Measurements from ENCODE around the gene PDCL2. TPM values are rescaled to one million over a fixed set of nuclear protein-coding genes. Genes with fewer than 3 reads are reported as not detected.
A peak's percentile ranks its signal among the peaks of the same experiment; 100 is the strongest.

PDCL2 gene
- total RNA-seq, 3 donors from 2014 or later = not detected

- Histone ChIP-seq H3K4me3 (no peak overlapping the region), H3K4me1 (ENCODE audit: low read depth) (peaks cover 15% of the 10 kb centered on the region), H3K9me3 (no peaks in the 10 kb centered on the region), H3K36me3 (ENCODE audit: low read depth) (no peaks in the 10 kb centered on the region)
- DNase-seq (no peak), ATAC-seq (no peak)
- TF ChIP-seq, protein P1, sequence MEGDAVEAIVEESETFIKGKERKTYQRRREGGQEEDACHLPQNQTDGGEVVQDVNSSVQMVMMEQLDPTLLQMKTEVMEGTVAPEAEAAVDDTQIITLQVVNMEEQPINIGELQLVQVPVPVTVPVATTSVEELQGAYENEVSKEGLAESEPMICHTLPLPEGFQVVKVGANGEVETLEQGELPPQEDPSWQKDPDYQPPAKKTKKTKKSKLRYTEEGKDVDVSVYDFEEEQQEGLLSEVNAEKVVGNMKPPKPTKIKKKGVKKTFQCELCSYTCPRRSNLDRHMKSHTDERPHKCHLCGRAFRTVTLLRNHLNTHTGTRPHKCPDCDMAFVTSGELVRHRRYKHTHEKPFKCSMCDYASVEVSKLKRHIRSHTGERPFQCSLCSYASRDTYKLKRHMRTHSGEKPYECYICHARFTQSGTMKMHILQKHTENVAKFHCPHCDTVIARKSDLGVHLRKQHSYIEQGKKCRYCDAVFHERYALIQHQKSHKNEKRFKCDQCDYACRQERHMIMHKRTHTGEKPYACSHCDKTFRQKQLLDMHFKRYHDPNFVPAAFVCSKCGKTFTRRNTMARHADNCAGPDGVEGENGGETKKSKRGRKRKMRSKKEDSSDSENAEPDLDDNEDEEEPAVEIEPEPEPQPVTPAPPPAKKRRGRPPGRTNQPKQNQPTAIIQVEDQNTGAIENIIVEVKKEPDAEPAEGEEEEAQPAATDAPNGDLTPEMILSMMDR (IDR thresholded peaks at IDR 0.05) = no peak
- intact Hi-C loops (cut with DNase I, micrococcal nuclease) = no loop called here
Measured at GRCh38 chr4:55547918-55548317, 44.1 kb downstream of the PDCL2 start.

DNA sequence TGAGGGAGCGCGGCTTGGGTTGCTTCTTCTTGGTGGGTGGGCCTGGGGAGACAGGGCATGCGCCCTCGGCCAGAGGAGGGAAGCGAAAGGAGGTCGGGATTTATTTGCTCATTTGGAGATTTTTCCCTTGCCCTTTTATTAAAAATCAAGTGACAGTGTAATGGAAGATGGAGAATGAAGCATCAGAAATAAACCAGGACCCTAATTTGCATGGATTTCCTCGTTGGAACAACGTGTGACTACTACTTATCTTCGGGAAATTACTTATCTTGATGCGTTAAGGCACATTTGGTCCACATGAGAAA is 44.6 kb downstream of the PDCL2 start:
- peaks cover 15% of the 10 kb centered on the region for H3K4me1 ChIP-seq (ENCODE audit: low read depth)
- H3K9me3 ChIP-seq = no peaks in the 10 kb centered on the region
- peak in 1 of 3 donors; percentile 53 for DNase-seq
- intact Hi-C loops (cut with DNase I, micrococcal nuclease) = no loop called here
- ATAC-seq = no peak
- TF ChIP-seq, protein P1 (IDR thresholded peaks at IDR 0.05) = no peak
- H3K4me3 ChIP-seq = peak overlapping the region; percentile 98
- H3K36me3 ChIP-seq (ENCODE audit: low read depth) = no peaks in the 10 kb centered on the region

- peak; percentile 85 to 92 (median 90) for DNase-seq
- peaks cover 15% of the 10 kb centered on the region for H3K4me1 ChIP-seq (ENCODE audit: low read depth)
- TF ChIP-seq, protein P1 (IDR thresholded peaks at IDR 0.05) = peak; percentile 59
- H3K36me3 ChIP-seq (ENCODE audit: low read depth) = no peaks in the 10 kb centered on the region
- ATAC-seq = peak; percentile 84
- intact Hi-C loops (cut with DNase I, micrococcal nuclease) = no loop called here
- peak within 1 kb of the TSS; percentile 98 for H3K4me3 ChIP-seq
- no peaks in the 10 kb centered on the region for H3K9me3 ChIP-seq
Measured at GRCh38 chr4:55546756-55547465, 45.1 kb downstream of the PDCL2 start, which contains the start of gene CLOCK. Gene CLOCK, minus strand, starts transcription at chr4:55546909. Its CDS starts 64,124 bp downstream, at chr4:55482785.

DNA sequence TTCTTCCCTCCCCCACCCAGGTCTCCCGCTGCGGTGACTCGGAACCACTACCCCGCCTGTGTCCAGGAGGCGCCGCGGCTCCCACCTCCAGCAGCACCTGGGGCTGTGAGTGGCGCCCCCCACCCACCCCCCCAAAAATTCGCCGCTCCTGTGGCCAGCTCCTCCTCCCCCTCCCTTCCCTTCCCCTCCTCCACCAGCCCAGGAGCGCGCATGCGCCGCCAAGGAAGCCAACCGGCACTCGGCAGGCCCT is 45.6 kb downstream of the PDCL2 start:
- peak overlapping the region; percentile 98 for H3K4me3 ChIP-seq
- H3K4me1 ChIP-seq (ENCODE audit: low read depth) = peaks cover 15% of the 10 kb centered on the region
- no peaks in the 10 kb centered on the region for H3K36me3 ChIP-seq (ENCODE audit: low read depth)
- H3K9me3 ChIP-seq = no peaks in the 10 kb centered on the region
- ATAC-seq (peak; percentile 87), DNase-seq (peak in 1 of 3 donors; percentile 76)
- intact Hi-C loops (cut with DNase I, micrococcal nuclease) = no loop called here
- TF ChIP-seq, protein P1 (IDR thresholded peaks at IDR 0.05) = no peak

DNA sequence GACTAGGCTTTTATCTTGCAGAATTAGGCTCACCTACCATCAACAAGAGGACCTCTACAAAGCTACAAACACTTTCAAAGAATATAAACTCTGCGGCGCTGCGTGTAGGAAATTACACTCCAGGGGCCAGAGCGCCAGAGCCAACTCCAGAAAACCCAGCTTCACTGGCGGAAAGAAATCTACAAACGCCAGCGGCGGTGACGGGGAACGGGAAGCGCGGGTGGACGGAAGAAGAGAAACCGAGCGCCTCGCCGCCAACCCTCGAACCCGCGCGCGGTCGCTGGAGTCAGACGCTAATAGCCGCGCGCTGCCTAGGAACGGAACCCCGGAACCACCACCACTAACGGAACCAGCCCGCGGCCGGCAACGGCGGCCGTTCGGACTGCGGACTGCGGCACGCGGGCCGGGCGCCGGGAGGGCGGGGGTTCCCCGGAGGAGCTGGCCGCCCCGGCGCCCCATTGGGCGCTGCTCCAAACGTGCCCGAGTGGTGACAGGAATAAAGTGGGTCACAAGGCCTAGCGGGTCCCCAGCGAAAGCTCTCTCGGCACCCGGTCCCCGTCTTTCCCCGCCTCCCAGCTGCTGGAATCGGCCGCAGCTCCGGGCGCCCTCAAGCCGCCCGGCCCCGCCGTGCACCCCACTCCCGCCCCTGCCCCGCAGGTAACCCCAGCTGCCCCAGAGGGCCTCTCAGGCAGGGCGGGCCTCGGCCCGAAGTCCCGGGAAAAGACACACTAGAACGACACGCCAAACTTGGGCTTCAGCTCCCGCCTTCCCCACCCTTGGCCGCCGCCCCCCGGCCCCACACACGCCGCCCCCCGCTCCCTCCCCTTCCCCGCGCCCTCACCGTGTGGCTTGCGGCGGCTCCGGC is 46.2 kb downstream of the PDCL2 start:
- H3K4me3 ChIP-seq = peak overlapping the region; percentile 98
- H3K36me3 ChIP-seq (ENCODE audit: low read depth) = no peaks in the 10 kb centered on the region
- DNase-seq (peak; percentile 83 to 89 (median 85)), ATAC-seq (peak; percentile 71)
- H3K9me3 ChIP-seq = no peaks in the 10 kb centered on the region
- H3K4me1 ChIP-seq (ENCODE audit: low read depth) = peaks cover 15% of the 10 kb centered on the region
- intact Hi-C loops (cut with DNase I, micrococcal nuclease) = no loop called here
- TF ChIP-seq, protein P1 (IDR thresholded peaks at IDR 0.05) = no peak

Data from mucosa of descending colon (tissue), 3 donors.